MM.1S (cell line): ENCODE results near the gene PIP4K2B.

Source experiments
- DNase-seq: peaks from one replicate; pipeline ENCODE4 v3.0.0-alpha.2; 2015
- H2AFZ ChIP-seq: fragments of 300-600 bp; sonication (generic); 2 replicates; pipeline ENCODE4 v1.6.0; 2016; ENCODE audit warnings: antibody characterized with exemption, low read length
- H3F3A ChIP-seq: fragments of 300-600 bp; sonication (generic); 2 replicates; pipeline ENCODE4 v1.6.1; 2016; ENCODE audit warnings: mild to moderate bottlenecking, antibody characterized with exemption, low read length, moderate library complexity, mixed read lengths; ENCODE audit not compliant: insufficient read depth
- H3K27ac ChIP-seq: fragments of 300-600 bp; sonication (generic); 2 replicates; pipeline ENCODE4 v1.5.1; 2016; ENCODE audit warnings: mild to moderate bottlenecking, low read length
- H3K27me3 ChIP-seq: fragments of 300-600 bp; sonication (generic); replicated peaks from 2 replicates; pipeline ENCODE4 v1.6.0; 2016; ENCODE audit warnings: low read length; ENCODE audit not compliant: insufficient read depth
- H3K36me3 ChIP-seq: fragments of 300-600 bp; sonication (generic); replicated peaks from 2 replicates; pipeline ENCODE4 v1.6.1; 2016; ENCODE audit warnings: mild to moderate bottlenecking, low read length, mixed read lengths; ENCODE audit not compliant: insufficient read depth
- H3K4me1 ChIP-seq: fragments of 300-600 bp; sonication (generic); 2 replicates; pipeline ENCODE4 v1.6.1; 2016; ENCODE audit warnings: low read length, mixed read lengths
- H3K4me2 ChIP-seq: fragments of 300-600 bp; sonication (generic); 2 replicates; pipeline ENCODE4 v1.6.0; 2016; ENCODE audit warnings: low read depth, low read length
- H3K4me3 ChIP-seq: fragments of 300-600 bp; sonication (generic); 2 replicates; pipeline ENCODE4 v1.5.1; 2016; ENCODE audit warnings: low read length, mixed read lengths
- H3K79me2 ChIP-seq: fragments of 300-600 bp; sonication (generic); 2 replicates; pipeline ENCODE4 v1.6.1; 2016; ENCODE audit warnings: mixed run types, low read length, mixed read lengths
- H3K9ac ChIP-seq: fragments of 300-600 bp; sonication (generic); 2 replicates; pipeline ENCODE4 v1.6.1; 2016; ENCODE audit warnings: low read length, mixed read lengths
- H3K9me2 ChIP-seq: fragments of 300-600 bp; sonication (generic); replicated peaks from 2 replicates; pipeline ENCODE4 v1.6.1; 2016; ENCODE audit warnings: mild to moderate bottlenecking, low read length, mixed read lengths; ENCODE audit not compliant: insufficient read depth
- H3K9me3 ChIP-seq: fragments of 300-600 bp; sonication (generic); replicated peaks from 2 replicates; pipeline ENCODE4 v1.6.1; 2016; ENCODE audit warnings: mild to moderate bottlenecking, low read length, mixed read lengths; ENCODE audit not compliant: insufficient read depth
- H4K20me1 ChIP-seq: fragments of 300-600 bp; sonication (generic); 2 replicates; pipeline ENCODE4 v1.6.1; 2016; ENCODE audit warnings: mild to moderate bottlenecking, low read length, moderate library complexity, mixed read lengths; ENCODE audit not compliant: insufficient read depth
- EZH2 ChIP-seq: fragments of 300-600 bp; sonication (generic); optimal IDR thresholded peaks from 2 replicates; pipeline ENCODE3; 2017; ENCODE audit warnings: low read depth, mild to moderate bottlenecking, antibody characterized with exemption, low read length, mixed read lengths
- EZH2phosphoT487 ChIP-seq: fragments of 300-600 bp; sonication (generic); IDR thresholded peaks from 2 replicates; pipeline ENCODE4 v1.6.1; 2018; ENCODE audit warnings: antibody characterized with exemption, low read length
- TF ChIP-seq, protein P1 (sequence below): fragments of 300-600 bp; sonication (generic); IDR thresholded peaks from 2 replicates; pipeline ENCODE4 v1.5.1; 2016; ENCODE audit warnings: antibody characterized with exemption, low read length, mixed read lengths

PIP4K2B gene

GRCh38 chr17:38745545-38745944 lies 53.8 kb downstream of the PIP4K2B start:
- no peaks in the 10 kb centered on the region for H3K9me3 ChIP-seq
- no peak overlapping the region for H2AFZ ChIP-seq
- DNase-seq = no peak
- H3K4me2 ChIP-seq = no peak overlapping the region
- H3K27ac ChIP-seq = no peak overlapping the region
- no peaks in the 10 kb centered on the region for H3K9me2 ChIP-seq
- H3K27me3 ChIP-seq = peaks cover 22% of the 10 kb centered on the region
- no peak for TF ChIP-seq EZH2
- TF ChIP-seq EZH2phosphoT487 = no peak
- TF ChIP-seq, protein P1, sequence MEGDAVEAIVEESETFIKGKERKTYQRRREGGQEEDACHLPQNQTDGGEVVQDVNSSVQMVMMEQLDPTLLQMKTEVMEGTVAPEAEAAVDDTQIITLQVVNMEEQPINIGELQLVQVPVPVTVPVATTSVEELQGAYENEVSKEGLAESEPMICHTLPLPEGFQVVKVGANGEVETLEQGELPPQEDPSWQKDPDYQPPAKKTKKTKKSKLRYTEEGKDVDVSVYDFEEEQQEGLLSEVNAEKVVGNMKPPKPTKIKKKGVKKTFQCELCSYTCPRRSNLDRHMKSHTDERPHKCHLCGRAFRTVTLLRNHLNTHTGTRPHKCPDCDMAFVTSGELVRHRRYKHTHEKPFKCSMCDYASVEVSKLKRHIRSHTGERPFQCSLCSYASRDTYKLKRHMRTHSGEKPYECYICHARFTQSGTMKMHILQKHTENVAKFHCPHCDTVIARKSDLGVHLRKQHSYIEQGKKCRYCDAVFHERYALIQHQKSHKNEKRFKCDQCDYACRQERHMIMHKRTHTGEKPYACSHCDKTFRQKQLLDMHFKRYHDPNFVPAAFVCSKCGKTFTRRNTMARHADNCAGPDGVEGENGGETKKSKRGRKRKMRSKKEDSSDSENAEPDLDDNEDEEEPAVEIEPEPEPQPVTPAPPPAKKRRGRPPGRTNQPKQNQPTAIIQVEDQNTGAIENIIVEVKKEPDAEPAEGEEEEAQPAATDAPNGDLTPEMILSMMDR = no peak
- H3K4me3 ChIP-seq = no peak overlapping the region
- H3K79me2 ChIP-seq = no peaks in the 10 kb centered on the region
- peaks cover 14% of the 10 kb centered on the region; the same call in 1 of the 2 replicates for H3K4me1 ChIP-seq
- no peaks in the 10 kb centered on the region for H4K20me1 ChIP-seq
- no peaks in the 10 kb centered on the region for H3K36me3 ChIP-seq
- no peak overlapping the region for H3K9ac ChIP-seq
- peaks cover 10% of the 10 kb centered on the region for H3F3A ChIP-seq

DNA sequence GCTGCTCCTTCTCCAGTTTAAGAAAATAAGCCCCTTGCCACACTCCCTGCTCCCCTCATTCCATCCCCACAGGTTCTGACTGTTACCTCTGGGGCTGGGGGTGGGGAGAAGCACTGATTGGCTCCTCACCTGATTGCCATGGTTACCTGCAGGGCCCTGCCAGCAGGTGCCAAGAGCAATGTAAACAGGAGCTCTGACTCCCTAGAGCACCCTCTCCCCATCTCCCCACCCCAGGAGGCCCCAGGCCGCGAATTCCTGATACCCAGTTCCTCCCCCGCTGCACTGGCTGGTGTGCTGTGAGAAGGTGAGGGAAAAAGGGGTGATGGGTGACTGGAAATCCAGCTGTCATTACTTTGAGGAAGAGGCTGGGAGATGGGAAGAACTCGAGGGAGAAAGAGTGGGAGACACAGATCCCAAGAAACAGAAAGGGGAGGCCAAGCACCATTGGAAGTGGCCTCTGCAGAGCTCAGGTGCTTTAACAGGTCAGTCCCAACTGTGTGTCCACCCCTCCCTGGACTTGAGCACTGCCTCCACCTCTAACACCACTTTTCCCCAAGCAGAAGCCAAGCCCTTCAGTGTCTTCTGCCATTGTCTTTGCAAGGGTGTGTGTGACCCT lies 55.7 kb downstream of the PIP4K2B start:
- Histone ChIP-seq H3K27me3 (peaks cover 19% of the 10 kb centered on the region), H3K9me3 (no peaks in the 10 kb centered on the region), H3K4me1 (peaks cover 8% of the 10 kb centered on the region; the same call in 1 of the 2 replicates), H3K9me2 (no peaks in the 10 kb centered on the region), H3K79me2 (no peaks in the 10 kb centered on the region), H3K36me3 (no peaks in the 10 kb centered on the region), H3K27ac (no peak overlapping the region), H3F3A (0 out of 2 replicates have a peak, but pooled peaks cover 4% of the 10 kb centered on the region), H3K4me2 (no peak overlapping the region), H3K9ac (no peak overlapping the region), H3K4me3 (no peak overlapping the region), H4K20me1 (no peaks in the 10 kb centered on the region), H2AFZ (no peak overlapping the region)
- no peak for DNase-seq
- TF ChIP-seq, protein P1 = no peak
- no peak for TF ChIP-seq EZH2phosphoT487
- no peak for TF ChIP-seq EZH2

DNA sequence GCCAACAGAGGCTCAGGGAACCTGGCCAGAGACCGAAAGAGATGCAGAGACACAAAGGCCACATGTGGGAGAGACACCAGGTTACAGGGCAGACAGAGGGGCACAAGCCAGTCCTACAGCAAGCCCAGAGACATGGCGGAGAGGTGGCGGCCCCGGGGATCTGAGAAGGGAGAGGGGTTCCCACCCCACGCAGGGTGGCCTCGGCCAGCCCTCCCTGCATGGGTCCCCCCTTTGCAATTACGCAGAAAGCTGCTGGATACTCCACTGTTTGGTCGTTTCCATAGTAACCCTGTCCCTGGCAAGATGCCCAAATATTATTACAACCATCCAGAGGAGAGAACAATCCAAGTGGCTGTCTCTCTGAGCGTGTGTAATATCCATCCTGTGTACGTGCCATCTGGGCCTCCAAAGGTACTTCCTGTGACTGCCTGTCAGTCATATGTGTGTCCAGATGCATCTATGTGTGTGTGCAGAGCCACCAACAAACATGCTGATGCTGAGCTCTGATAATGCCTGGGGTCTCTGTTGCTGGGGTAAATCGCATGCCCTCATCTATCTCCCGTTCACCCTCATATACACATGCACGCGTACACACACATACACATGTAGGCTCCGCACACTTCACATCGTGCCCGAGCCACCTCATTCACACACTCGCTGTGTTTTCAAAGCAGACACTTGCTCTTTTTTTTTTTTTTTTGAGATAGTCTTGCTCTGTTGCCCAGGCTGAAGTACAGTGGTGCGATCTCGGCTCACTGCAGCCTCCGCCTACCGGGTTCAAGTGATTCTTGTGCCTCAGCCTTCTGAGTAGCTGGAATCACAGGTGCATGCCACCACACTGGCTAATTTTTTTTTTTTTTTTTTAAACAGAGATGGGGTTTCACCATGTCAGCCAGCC lies 56.7 kb downstream of the PIP4K2B start:
- no peak overlapping the region for H3K9ac ChIP-seq
- DNase-seq = no peak
- no peak for TF ChIP-seq EZH2phosphoT487
- TF ChIP-seq, protein P1 = no peak
- no peak for TF ChIP-seq EZH2
- no peaks in the 10 kb centered on the region for H3K9me2 ChIP-seq
- H3K27ac ChIP-seq = no peak overlapping the region
- H3F3A ChIP-seq = 0 out of 2 replicates have a peak, but pooled peaks cover 4% of the 10 kb centered on the region
- H3K27me3 ChIP-seq = peaks cover 16% of the 10 kb centered on the region
- no peaks in the 10 kb centered on the region for H3K9me3 ChIP-seq
- H3K36me3 ChIP-seq = no peaks in the 10 kb centered on the region
- no peak overlapping the region for H2AFZ ChIP-seq
- no peak overlapping the region for H3K4me2 ChIP-seq
- H3K4me3 ChIP-seq = no peak overlapping the region
- no peaks in the 10 kb centered on the region for H3K79me2 ChIP-seq
- peaks cover 8% of the 10 kb centered on the region; the same call in 1 of the 2 replicates for H3K4me1 ChIP-seq
- H4K20me1 ChIP-seq = no peaks in the 10 kb centered on the region
